K562 (cell line): ENCODE measurements around the gene CDC42EP1. TPM values are rescaled to one million over a fixed set of nuclear protein-coding genes. Genes with fewer than 3 reads are reported as not detected.

Source experiments
- ATAC-seq: fragments of 200-7000 bp; cut with Tn5 transposase; 3 replicates; pipeline ENCODE4 v1.9.1; 2020; ENCODE audit warnings: moderate library complexity
- BruUV-seq: library from RNA; stranded (reverse); fragments of 400-500 nt; replicated peaks from 2 replicates; lab custom pipeline; 2021; lab: Mats Ljungman, UMichigan
- CTCF ChIA-PET: fragments of 300-600 bp; formaldehyde crosslinking; extraction: SDS; loops from one replicate; lab custom pipeline; 2021; ENCODE audit warnings: low intra/inter-chr PET ratio; lab: Yijun Ruan, JAX
- POLR2A ChIA-PET: fragments of 300-600, 350-650 bp; sonication (Branson Sonifier 250); formaldehyde crosslinking; extraction: SDS; loops from one replicate; lab custom pipeline; 2021; ENCODE audit warnings: antibody characterized with exemption, inconsistent platforms; lab: Yijun Ruan, JAX
- DNase-seq, 4 experiments: peaks; one replicate each; pipeline versions ENCODE4 v3.0.0 to v3.0.0-alpha.2; 2011 to 2018; ENCODE audit warnings: low spot score in 3 of 4, mixed read lengths in 3 of 4; ENCODE audit errors: extremely low read depth in 1 of 4
- FAIRE-seq: peaks from 2 replicates; lab custom pipeline; 2011; peaks lifted over from hg19 to GRCh38; lab: Jason Lieb, UNC
- H2AFZ ChIP-seq: 2 replicates; pipeline ENCODE4 v1.6.0; 2011; ENCODE audit warnings: low read depth, low read length, control low read depth, inconsistent platforms
- H3K27ac ChIP-seq: fragments of 200-600 bp; 3 replicates; pipeline ENCODE4 v1.8.0; 2011; ENCODE audit warnings: low read depth, mild to moderate bottlenecking, control low read depth, inconsistent platforms, low read length, moderate library complexity, mixed read lengths; ENCODE audit errors: extremely low read depth
- H3K27me3 ChIP-seq, 2 experiments: fragments of 300-600 bp in 1 of 2; 2 replicates in 1 of 2; 3 replicates in 1 of 2; pipeline versions ENCODE4 v1.6.0 to v1.8.0; 2011; ENCODE audit warnings: inconsistent platforms in 2 of 2, low read length in 2 of 2, mild to moderate bottlenecking in 1 of 2, mixed read lengths in 1 of 2, moderate library complexity in 1 of 2; ENCODE audit not compliant: control insufficient read depth in 2 of 2, insufficient read depth in 2 of 2
- H3K36me3 ChIP-seq: fragments of 300-600 bp; 3 replicates; pipeline ENCODE4 v1.8.0; 2011; ENCODE audit warnings: mild to moderate bottlenecking, low read length, inconsistent platforms; ENCODE audit not compliant: control insufficient read depth, insufficient read depth
- H3K4me1 ChIP-seq, 2 experiments: fragments of 200-600 bp in 1 of 2; replicated peaks in 1 of 2; 2 replicates in 1 of 2; 3 replicates in 1 of 2; pipeline versions ENCODE4 v1.5.1 to v1.8.0; 2011; ENCODE audit warnings: inconsistent platforms in 2 of 2, low read length in 2 of 2, mild to moderate bottlenecking in 1 of 2, mixed read lengths in 1 of 2, moderate library complexity in 1 of 2; ENCODE audit not compliant: control insufficient read depth in 2 of 2, insufficient read depth in 2 of 2
- H3K4me2 ChIP-seq: 2 replicates; pipeline ENCODE4 v1.6.1; 2011; ENCODE audit warnings: low read length, control low read depth, inconsistent platforms, mixed read lengths; ENCODE audit not compliant: insufficient read depth
- H3K4me3 ChIP-seq: fragments of 200-600 bp; sonication (generic), shearing (Covaris generic); 2 replicates; pipeline ENCODE4 v1.5.1; 2016; ENCODE audit warnings: control low read depth, inconsistent platforms
- H3K79me2 ChIP-seq: fragments of 200-600 bp; 3 replicates; pipeline ENCODE4 v1.8.0; 2011; ENCODE audit warnings: low read length, inconsistent platforms; ENCODE audit not compliant: control insufficient read depth, insufficient read depth
- H3K9ac ChIP-seq, 2 experiments: 2 replicates each; pipeline versions ENCODE4 v1.6.0 to v1.6.1; 2011; ENCODE audit warnings: low read depth in 2 of 2, low read length in 2 of 2, control low read depth in 1 of 2, inconsistent platforms in 1 of 2, mild to moderate bottlenecking in 1 of 2, mixed read lengths in 1 of 2; ENCODE audit not compliant: insufficient read depth in 1 of 2
- H3K9me1 ChIP-seq: one replicate; pipeline ENCODE4 v1.6.0; 2011; ENCODE audit warnings: inconsistent platforms, mild to moderate bottlenecking, low read length, moderate library complexity; ENCODE audit not compliant: control insufficient read depth, insufficient read depth
- H3K9me3 ChIP-seq: replicated peaks from 2 replicates; pipeline ENCODE4 v1.5.1; 2011; ENCODE audit warnings: low read depth, low read length, inconsistent platforms; ENCODE audit not compliant: control insufficient read depth, insufficient read depth
- H4K20me1 ChIP-seq: replicated peaks from 2 replicates; pipeline ENCODE4 v1.6.1; 2011; ENCODE audit warnings: low read length, inconsistent platforms, mixed read lengths; ENCODE audit not compliant: control insufficient read depth, insufficient read depth
- BCOR ChIP-seq: fragments of 450-650 bp; IDR thresholded peaks from 2 replicates; pipeline ENCODE4 v1.6.1; 2016
- BRD9 ChIP-seq: fragments of 450-650 bp; IDR thresholded peaks from 2 replicates; pipeline ENCODE4 v1.6.1; 2018; ENCODE audit warnings: low read depth; ENCODE audit not compliant: partially characterized antibody
- EGR1 ChIP-seq: fragments of 450-650 bp; conservative IDR thresholded peaks from 2 replicates; pipeline ENCODE4 v1.6.1; 2017; ENCODE audit warnings: mild to moderate bottlenecking
- KDM1A ChIP-seq, 2 experiments: fragments of 450-650 bp; IDR thresholded peaks; 2 replicates each; pipeline ENCODE4 v1.6.1; 2016; ENCODE audit warnings: mild to moderate bottlenecking in 2 of 2
- RBM25 ChIP-seq: fragments of 200-400 bp; formaldehyde crosslinking; IDR thresholded peaks from 2 replicates; pipeline ENCODE4 v1.6.1; 2018; ENCODE audit warnings: low read length, low read depth, moderate library complexity; ENCODE audit not compliant: severe bottlenecking
- SRF ChIP-seq, 2 experiments: fragments of 250-450, 450-650 bp in 1 of 2; sonication (Bioruptor Pico) in 1 of 2; sonication (generic) in 1 of 2; formaldehyde crosslinking; IDR thresholded peaks; 2 replicates each; pipeline versions ENCODE4 v1.5.0 to v1.5.1; 2020 to 2022; ENCODE audit warnings: mild to moderate bottlenecking in 1 of 2, missing genetic modification reagents in 1 of 2
- ZFP36 ChIP-seq: fragments of 150-350 bp; IDR thresholded peaks from 2 replicates; pipeline ENCODE4 v1.6.1; 2018; ENCODE audit warnings: low read length, low read depth; ENCODE audit not compliant: partially characterized antibody
- ZNF121 ChIP-seq: sonication (generic); formaldehyde crosslinking; conservative IDR thresholded peaks from 2 replicates; pipeline ENCODE4 v1.8.0; 2022; ENCODE audit warnings: missing genetic modification reagents
- ZNF282 ChIP-seq: sonication (generic); formaldehyde crosslinking; IDR thresholded peaks from 2 replicates; pipeline ENCODE4 v1.8.1; 2023; ENCODE audit warnings: missing genetic modification reagents
- WGBS: fragments of 100-300 bp; shearing (Covaris generic); methylation state at CpG from one replicate; pipeline ENCODE4 v1.1.6; 2016; ENCODE audit warnings: low coverage, mixed read lengths; ENCODE audit not compliant: insufficient coverage; ENCODE audit errors: missing lambda C conversion rate; 5-methylcytosine and 5-hydroxymethylcytosine counted together
- in situ Hi-C: fragments of 300-500 bp; cut with MboI; formaldehyde crosslinking; loops from 4 replicates; pipeline ENCODE4 v1.15.0; 2018; ENCODE audit warnings: inconsistent platforms, mixed read lengths
- intact Hi-C: fragments of 100-400 bp; cut with micrococcal nuclease; formaldehyde crosslinking; loops from 2 replicates; pipeline ENCODE4 v1.14.2; 2022
- polyA plus RNA-seq, 8 experiments: library from polyadenylated mRNA; depleted of rRNA in 4 of 8; stranded (reverse) in 5 of 8; unstranded in 3 of 8; fragments of >200 nt; fragmentation: Nextera tagmentation in 2 of 8; fragmentation: Illumina TruSeq in 1 of 8; extraction: Ambion mirVana in 2 of 8; extraction: Trizol in 1 of 8; gene quantifications; 2 replicates each; pipeline versions ENCODE4 v1.2.1 to v1.2.3, GENCODE V29; 2011 to 2014; ENCODE audit warnings: inconsistent platforms in 1 of 8, missing spikeins in 1 of 8
- total RNA-seq, 7 experiments: library from RNA; depleted of rRNA in 6 of 7; stranded (reverse); fragments of >200 nt in 6 of 7; fragmentation: Illumina TruSeq in 2 of 7; extraction: Trizol in 2 of 7; gene quantifications; 2 replicates each; pipeline versions ENCODE4 v1.2.1 to v1.2.3, GENCODE V29; 2011 to 2021; ENCODE audit warnings: low replicate concordance in 1 of 7

The CDC42EP1 gene
- total and polyA plus RNA-seq, 9 of the 15 experiments (the other 6 are each of a cell fraction or from before 2014, with no cell fraction given): 0.67 to 70.2 (median 7.3) TPM

GRCh38 chr22:37520776-37521191 is 39.5 kb upstream of the CDC42EP1 start:
- ChIA-PET POLR2A (interaction anchor here (0.6 to 0.7 kb wide), 2 partner anchors 48 to 579 kb away, joined by 3 read pairs; no protein-coding TSS in a partner anchor), CTCF (no interaction called here)
- Histone ChIP-seq H3K27me3 (no peaks in the 10 kb centered on the region; a peak in 1 of 5 replicates), H3K4me1 (peaks cover 9 to 35% of the 10 kb centered on the region in 2 experiments; a peak in 4 of 5 replicates), H3K4me2 (peak overlapping the region; percentile 32), H3K27ac (no peak overlapping the region), H3K9ac (peak overlapping the region in 1 of 2 experiments; percentile 20; a peak in 1 of 4 replicates), H3K9me1 (no peaks in the 10 kb centered on the region), H3K79me2 (no peaks in the 10 kb centered on the region; the same call in 2 of the 3 replicates), H4K20me1 (no peaks in the 10 kb centered on the region), H3K36me3 (no peaks in the 10 kb centered on the region), H3K9me3 (no peaks in the 10 kb centered on the region), H3K4me3 (no peak overlapping the region), H2AFZ (no peak overlapping the region)
- FAIRE-seq (no peak), ATAC-seq (no peak; the same call in 2 of the 3 replicates), DNase-seq (peak; percentile 29 to 56 (median 46))
- 19% methylated on average over 5 of the region's 10 CpGs for WGBS
- in situ Hi-C loops: no loop called here
- intact Hi-C loops: no loop called here
- TF ChIP-seq ZNF282 (CRISPR knock-in tag) (no peak), RBM25 (peak; percentile 64), KDM1A (IDR thresholded peaks at IDR 0.05) (peak in 1 of 2 experiments; percentile 65; a peak in 3 of 4 replicates), ZNF121 (CRISPR knock-in tag) (no peak), EGR1 (peak; percentile 81), SRF (CRISPR knock-in tag; IDR thresholded peaks at IDR 0.05) (no peak), ZFP36 (peak; percentile 69), BCOR (peak; percentile 63), BRD9 (no peak)
- TF ChIP-seq, all 486 proteins: peak for 5
- BruUV-seq: no TSS peak
